Osteocyte (in vitro differentiated cells): ENCODE data around the gene NMRK1. TPM values are rescaled to one million over a fixed set of nuclear protein-coding genes. Genes with fewer than 3 reads are reported as not detected.

Source experiments
- DNase-seq: peaks from one replicate; pipeline ENCODE4 v3.0.0; 2021; ENCODE audit warnings: mixed read lengths; ENCODE audit not compliant: unreplicated experiment; ENCODE audit errors: extremely low spot score
- H3K27ac Mint-ChIP-seq: one replicate; pipeline ENCODE4 v1.8.0; 2021; ENCODE audit warnings: mild to moderate bottlenecking, mixed read lengths; ENCODE audit not compliant: unreplicated experiment
- H3K27me3 Mint-ChIP-seq: one replicate; pipeline ENCODE4 v1.8.0; 2021; ENCODE audit warnings: mixed read lengths; ENCODE audit not compliant: unreplicated experiment
- H3K36me3 Mint-ChIP-seq: one replicate; pipeline ENCODE4 v1.8.0; 2021; ENCODE audit warnings: mixed read lengths; ENCODE audit not compliant: unreplicated experiment
- H3K4me1 Mint-ChIP-seq: one replicate; pipeline ENCODE4 v1.8.0; 2021; ENCODE audit warnings: mixed read lengths; ENCODE audit not compliant: unreplicated experiment
- H3K4me3 Mint-ChIP-seq: one replicate; pipeline ENCODE4 v1.8.0; 2021; ENCODE audit warnings: mild to moderate bottlenecking, moderate library complexity, mixed read lengths; ENCODE audit not compliant: unreplicated experiment
- H3K9me3 Mint-ChIP-seq: one replicate; pipeline ENCODE4 v1.8.0; 2021; ENCODE audit warnings: mixed read lengths; ENCODE audit not compliant: unreplicated experiment
- CTCF ChIP-seq: fragments of 200-600 bp; sonication (generic); IDR thresholded peaks from 2 replicates; pipeline ENCODE4 v1.5.0; 2021; ENCODE audit warnings: antibody characterized with exemption, mild to moderate bottlenecking, moderate library complexity
- total RNA-seq: library from RNA; stranded (reverse); gene quantifications from 2 replicates; pipeline ENCODE4 v1.2.1, GENCODE V29; 2021

The NMRK1 gene
- total RNA-seq, 1 donor from 2014 or later: 11.4 TPM

GRCh38 chr9:75071530-75072122, 16.3 kb downstream of the NMRK1 start:
- Mint-ChIP-seq H3K9me3 (no peaks in the 10 kb centered on the region), H3K36me3 (peaks cover 5% of the 10 kb centered on the region), H3K27ac (no peak overlapping the region), H3K27me3 (no peaks in the 10 kb centered on the region), H3K4me1 (no peaks in the 10 kb centered on the region), H3K4me3 (no peak overlapping the region)
- TF ChIP-seq CTCF: no peak
- DNase-seq: no peak

- Mint-ChIP-seq H3K4me3 (no peak overlapping the region), H3K27ac (no peak overlapping the region), H3K4me1 (peaks cover 7% of the 10 kb centered on the region), H3K9me3 (no peaks in the 10 kb centered on the region), H3K27me3 (no peaks in the 10 kb centered on the region), H3K36me3 (peaks cover 5% of the 10 kb centered on the region)
- DNase-seq: no peak
- TF ChIP-seq CTCF: no peak
Observed at GRCh38 chr9:75069171-75069570, 18.8 kb downstream of the NMRK1 start.

GRCh38 chr9:75067894-75068293, 20.1 kb downstream of the NMRK1 start:
- no peak for TF ChIP-seq CTCF
- H3K4me1 Mint-ChIP-seq: peaks cover 9% of the 10 kb centered on the region
- no peak overlapping the region for H3K4me3 Mint-ChIP-seq
- no peaks in the 10 kb centered on the region for H3K27me3 Mint-ChIP-seq
- no peaks in the 10 kb centered on the region for H3K9me3 Mint-ChIP-seq
- DNase-seq: no peak
- H3K27ac Mint-ChIP-seq: no peak overlapping the region
- H3K36me3 Mint-ChIP-seq: peaks cover 5% of the 10 kb centered on the region

GRCh38 chr9:75065510-75065909, 22.4 kb downstream of the NMRK1 start:
- no peak for DNase-seq
- H3K4me3 Mint-ChIP-seq: no peak overlapping the region
- H3K27ac Mint-ChIP-seq: no peak overlapping the region
- no peaks in the 10 kb centered on the region for H3K9me3 Mint-ChIP-seq
- peaks cover 2% of the 10 kb centered on the region for H3K36me3 Mint-ChIP-seq
- H3K27me3 Mint-ChIP-seq: no peaks in the 10 kb centered on the region
- no peak for TF ChIP-seq CTCF
- peaks cover 9% of the 10 kb centered on the region for H3K4me1 Mint-ChIP-seq

GRCh38 chr9:75064307-75065025, 23.5 kb downstream of the NMRK1 start:
- no peak overlapping the region for H3K27ac Mint-ChIP-seq
- peaks cover 9% of the 10 kb centered on the region for H3K4me1 Mint-ChIP-seq
- no peaks in the 10 kb centered on the region for H3K9me3 Mint-ChIP-seq

More at GRCh38 chr9:75064307-75065025, 23.5 kb downstream of the NMRK1 start:
- Mint-ChIP-seq H3K36me3 (peaks cover 2% of the 10 kb centered on the region), H3K4me3 (no peak overlapping the region), H3K27me3 (no peaks in the 10 kb centered on the region)
- TF ChIP-seq CTCF: no peak
- DNase-seq: no peak
